Neutrophil (primary cell): ENCODE data around the gene ARRDC2.

Source experiments
- H3K27ac ChIP-seq: fragments of 200-600 bp; sonication (generic); 2 replicates; pipeline ENCODE4 v1.5.1; 2016; ENCODE audit warnings: mild to moderate bottlenecking, moderate library complexity
- H3K27me3 ChIP-seq: fragments of 200-600 bp; sonication (generic); 2 replicates; pipeline ENCODE4 v1.6.0; 2016; ENCODE audit warnings: mild to moderate bottlenecking
- H3K36me3 ChIP-seq: fragments of 200-600 bp; sonication (generic); 2 replicates; pipeline ENCODE4 v1.5.1; 2017
- H3K4me1 ChIP-seq, 2 experiments: fragments of 200-600 bp in 1 of 2; sonication (generic) in 1 of 2; 1 replicate in 1 of 2; 2 replicates in 1 of 2; pipeline versions ENCODE4 v1.5.1 to v1.6.1; 2013 to 2016; ENCODE audit warnings: low read depth in 1 of 2, low read length in 1 of 2, mild to moderate bottlenecking in 1 of 2, moderate library complexity in 1 of 2; ENCODE audit not compliant: control insufficient read depth in 1 of 2, insufficient read depth in 1 of 2
- H3K4me3 ChIP-seq, 2 experiments: fragments of 200-600 bp in 1 of 2; sonication (generic) in 1 of 2; 1 replicate in 1 of 2; 2 replicates in 1 of 2; pipeline ENCODE4 v1.5.1; 2013 to 2016; ENCODE audit warnings: low read depth in 1 of 2, low read length in 1 of 2, mild to moderate bottlenecking in 1 of 2, moderate library complexity in 1 of 2
- H3K9me3 ChIP-seq: fragments of 200-600 bp; sonication (generic); 2 replicates; pipeline ENCODE4 v1.5.1; 2016
- TF ChIP-seq, protein P1 (sequence below): fragments of 200-600 bp; sonication (generic); IDR thresholded peaks from 2 replicates; pipeline ENCODE4 v1.5.1; 2016; ENCODE audit warnings: antibody characterized with exemption

ARRDC2 gene

DNA sequence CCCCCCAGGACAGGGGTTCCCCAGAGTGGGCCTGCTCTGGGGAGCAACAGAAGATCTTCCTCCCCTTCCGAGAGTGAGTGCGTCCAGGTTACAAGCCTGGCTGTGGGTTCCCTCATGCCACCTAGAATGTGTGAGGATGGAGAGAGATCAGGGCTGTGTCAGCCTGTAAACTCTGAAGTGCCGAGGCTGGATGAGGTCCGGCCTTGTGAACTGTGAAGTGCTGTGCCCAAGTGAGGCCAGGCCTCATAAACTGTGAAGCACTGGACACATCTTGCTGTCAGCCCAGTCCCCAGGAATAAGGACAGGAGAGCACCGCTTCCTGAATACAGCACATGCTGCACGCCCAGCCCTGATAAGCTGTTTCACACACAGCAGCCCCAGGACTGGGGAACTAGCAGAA is 33.4 kb upstream of the ARRDC2 start:
- H3K27ac ChIP-seq, result no peak overlapping the region
- no peaks in the 10 kb centered on the region for H3K36me3 ChIP-seq
- no peaks in the 10 kb centered on the region for H3K4me1 ChIP-seq
- H3K27me3 ChIP-seq, result peaks cover 23% of the 10 kb centered on the region
- no peaks in the 10 kb centered on the region for H3K9me3 ChIP-seq
- no peak overlapping the region for H3K4me3 ChIP-seq
- TF ChIP-seq, protein P1, sequence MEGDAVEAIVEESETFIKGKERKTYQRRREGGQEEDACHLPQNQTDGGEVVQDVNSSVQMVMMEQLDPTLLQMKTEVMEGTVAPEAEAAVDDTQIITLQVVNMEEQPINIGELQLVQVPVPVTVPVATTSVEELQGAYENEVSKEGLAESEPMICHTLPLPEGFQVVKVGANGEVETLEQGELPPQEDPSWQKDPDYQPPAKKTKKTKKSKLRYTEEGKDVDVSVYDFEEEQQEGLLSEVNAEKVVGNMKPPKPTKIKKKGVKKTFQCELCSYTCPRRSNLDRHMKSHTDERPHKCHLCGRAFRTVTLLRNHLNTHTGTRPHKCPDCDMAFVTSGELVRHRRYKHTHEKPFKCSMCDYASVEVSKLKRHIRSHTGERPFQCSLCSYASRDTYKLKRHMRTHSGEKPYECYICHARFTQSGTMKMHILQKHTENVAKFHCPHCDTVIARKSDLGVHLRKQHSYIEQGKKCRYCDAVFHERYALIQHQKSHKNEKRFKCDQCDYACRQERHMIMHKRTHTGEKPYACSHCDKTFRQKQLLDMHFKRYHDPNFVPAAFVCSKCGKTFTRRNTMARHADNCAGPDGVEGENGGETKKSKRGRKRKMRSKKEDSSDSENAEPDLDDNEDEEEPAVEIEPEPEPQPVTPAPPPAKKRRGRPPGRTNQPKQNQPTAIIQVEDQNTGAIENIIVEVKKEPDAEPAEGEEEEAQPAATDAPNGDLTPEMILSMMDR, result no peak

DNA sequence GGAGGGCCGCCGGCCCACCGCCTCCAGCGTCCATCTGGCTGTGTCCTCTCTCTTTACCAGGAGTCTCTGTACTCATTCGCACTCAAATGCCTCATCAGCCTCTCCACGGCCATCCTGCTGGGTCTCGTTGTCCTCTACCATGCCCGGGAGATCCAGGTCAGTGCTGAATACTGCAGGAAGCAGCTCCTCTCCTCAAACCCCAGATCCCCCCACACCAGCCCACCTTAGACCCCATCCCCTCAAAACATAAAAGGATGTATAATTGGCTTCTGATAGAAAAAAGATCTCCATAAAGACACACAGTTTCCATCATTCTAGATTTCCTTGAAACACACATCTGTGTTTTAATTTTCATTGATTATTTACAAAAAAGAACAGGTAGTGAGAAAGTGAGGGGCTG is 32.9 kb upstream of the ARRDC2 start:
- TF ChIP-seq, protein P1, result no peak
- no peaks in the 10 kb centered on the region for H3K9me3 ChIP-seq

DNA sequence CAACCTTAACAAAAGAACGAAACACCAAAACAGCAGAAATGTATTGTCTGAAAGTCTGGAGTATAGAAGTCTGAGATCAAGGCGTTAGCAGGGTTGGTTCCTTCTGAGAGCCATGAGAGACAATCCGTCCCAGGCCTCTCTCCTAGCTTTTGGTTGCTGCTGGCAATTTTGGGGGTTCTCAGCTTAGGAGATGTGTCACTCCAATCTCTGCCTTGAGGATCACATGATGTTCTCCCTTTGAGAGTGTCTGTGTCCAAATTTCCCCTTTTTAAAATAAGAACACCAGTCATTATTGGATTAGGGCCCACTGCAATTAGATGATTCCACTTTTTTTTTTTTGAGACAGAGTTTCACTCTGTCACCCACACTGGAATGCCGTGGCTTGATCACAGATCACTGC is 30.9 kb upstream of the ARRDC2 start:
- TF ChIP-seq, protein P1, result no peak
- H3K27me3 ChIP-seq, result peaks cover 32% of the 10 kb centered on the region
- H3K36me3 ChIP-seq, result no peaks in the 10 kb centered on the region
- H3K27ac ChIP-seq, result no peak overlapping the region
- H3K4me1 ChIP-seq, result no peaks in the 10 kb centered on the region
- H3K4me3 ChIP-seq, result no peak overlapping the region
- no peaks in the 10 kb centered on the region for H3K9me3 ChIP-seq

More for the DNA sequence above, 32.9 kb upstream of the ARRDC2 start:
- H3K36me3 ChIP-seq, result no peaks in the 10 kb centered on the region
- H3K27ac ChIP-seq, result no peak overlapping the region
- H3K4me1 ChIP-seq, result no peaks in the 10 kb centered on the region
- peaks cover 24% of the 10 kb centered on the region for H3K27me3 ChIP-seq
- no peak overlapping the region for H3K4me3 ChIP-seq

DNA sequence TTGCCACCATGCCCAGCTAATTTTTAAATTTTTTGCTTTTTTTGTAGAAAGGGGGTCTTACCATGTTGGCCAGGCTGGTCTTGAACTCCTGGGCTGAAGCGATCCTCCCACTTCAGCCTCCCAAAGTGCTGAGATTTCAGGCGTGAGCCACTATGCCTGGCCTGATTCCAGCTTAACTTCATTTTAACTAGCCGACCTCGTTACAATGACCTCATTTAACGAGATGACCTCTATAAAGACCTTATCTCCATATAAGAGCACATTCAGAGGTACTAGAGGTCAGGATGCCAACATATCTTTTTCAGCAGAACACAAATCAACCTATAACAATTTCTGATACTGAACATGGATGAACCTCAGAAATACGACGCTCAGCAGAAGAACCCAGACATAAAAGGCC is 30.5 kb upstream of the ARRDC2 start:
- H3K9me3 ChIP-seq, result no peaks in the 10 kb centered on the region
- H3K4me3 ChIP-seq, result no peak overlapping the region

DNA sequence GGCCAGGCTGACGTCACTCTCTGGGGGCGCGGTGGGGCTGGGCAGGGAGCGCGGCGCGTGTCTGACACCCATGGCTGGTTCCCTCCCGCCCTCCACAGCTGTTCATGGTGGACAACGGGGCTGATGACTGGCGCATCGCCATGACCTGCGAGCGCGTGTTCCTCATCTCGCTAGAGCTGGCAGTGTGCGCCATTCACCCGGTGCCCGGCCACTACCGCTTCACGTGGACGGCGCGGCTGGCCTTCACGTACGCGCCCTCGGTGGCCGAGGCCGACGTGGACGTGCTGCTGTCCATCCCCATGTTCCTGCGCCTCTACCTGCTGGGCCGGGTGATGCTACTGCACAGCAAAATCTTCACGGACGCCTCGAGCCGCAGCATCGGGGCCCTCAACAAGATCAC is 26.4 kb upstream of the ARRDC2 start:
- no peak overlapping the region for H3K27ac ChIP-seq
- no peak overlapping the region for H3K4me3 ChIP-seq
- TF ChIP-seq, protein P1, result no peak
- peaks cover 32% of the 10 kb centered on the region for H3K27me3 ChIP-seq
- H3K36me3 ChIP-seq, result no peaks in the 10 kb centered on the region
- no peaks in the 10 kb centered on the region for H3K4me1 ChIP-seq
- H3K9me3 ChIP-seq, result no peaks in the 10 kb centered on the region

More for the DNA sequence above, 30.5 kb upstream of the ARRDC2 start:
- H3K27me3 ChIP-seq, result peaks cover 32% of the 10 kb centered on the region
- H3K36me3 ChIP-seq, result no peaks in the 10 kb centered on the region
- no peak overlapping the region for H3K27ac ChIP-seq
- TF ChIP-seq, protein P1, result no peak
- H3K4me1 ChIP-seq, result no peaks in the 10 kb centered on the region

DNA sequence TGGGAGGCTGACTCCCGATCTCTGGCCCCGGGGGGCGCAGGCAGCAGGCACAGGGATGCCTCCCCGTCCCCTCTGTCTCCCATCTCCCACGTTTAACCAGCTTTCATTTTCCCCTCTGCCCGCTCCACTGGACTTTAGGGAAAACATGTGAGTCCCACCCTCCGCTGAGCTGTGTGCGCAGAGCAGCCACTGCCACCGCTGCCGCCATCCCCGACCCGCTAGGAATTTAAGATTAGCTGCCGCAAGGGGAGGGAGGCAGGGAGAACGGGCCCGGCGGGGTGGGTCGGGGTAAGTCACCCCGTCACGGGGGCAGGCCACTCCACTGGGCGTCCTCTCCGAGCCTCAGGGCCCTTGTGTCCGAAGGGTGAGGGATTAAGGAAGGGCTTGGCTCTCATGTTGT is 25.5 kb upstream of the ARRDC2 start:
- no peaks in the 10 kb centered on the region for H3K36me3 ChIP-seq
- no peak overlapping the region for H3K27ac ChIP-seq
- no peaks in the 10 kb centered on the region for H3K4me1 ChIP-seq
- TF ChIP-seq, protein P1, result no peak
- H3K4me3 ChIP-seq, result no peak overlapping the region
- H3K27me3 ChIP-seq, result peaks cover 24% of the 10 kb centered on the region
- no peaks in the 10 kb centered on the region for H3K9me3 ChIP-seq
